ENCODE measurements around the gene PIEZO2.
"Not testable (repeated sequence)": the region's sequence is repeated elsewhere in the genome, so short reads cannot be mapped to it uniquely, and the experiment has no call there.

Gene PIEZO2

DNA sequence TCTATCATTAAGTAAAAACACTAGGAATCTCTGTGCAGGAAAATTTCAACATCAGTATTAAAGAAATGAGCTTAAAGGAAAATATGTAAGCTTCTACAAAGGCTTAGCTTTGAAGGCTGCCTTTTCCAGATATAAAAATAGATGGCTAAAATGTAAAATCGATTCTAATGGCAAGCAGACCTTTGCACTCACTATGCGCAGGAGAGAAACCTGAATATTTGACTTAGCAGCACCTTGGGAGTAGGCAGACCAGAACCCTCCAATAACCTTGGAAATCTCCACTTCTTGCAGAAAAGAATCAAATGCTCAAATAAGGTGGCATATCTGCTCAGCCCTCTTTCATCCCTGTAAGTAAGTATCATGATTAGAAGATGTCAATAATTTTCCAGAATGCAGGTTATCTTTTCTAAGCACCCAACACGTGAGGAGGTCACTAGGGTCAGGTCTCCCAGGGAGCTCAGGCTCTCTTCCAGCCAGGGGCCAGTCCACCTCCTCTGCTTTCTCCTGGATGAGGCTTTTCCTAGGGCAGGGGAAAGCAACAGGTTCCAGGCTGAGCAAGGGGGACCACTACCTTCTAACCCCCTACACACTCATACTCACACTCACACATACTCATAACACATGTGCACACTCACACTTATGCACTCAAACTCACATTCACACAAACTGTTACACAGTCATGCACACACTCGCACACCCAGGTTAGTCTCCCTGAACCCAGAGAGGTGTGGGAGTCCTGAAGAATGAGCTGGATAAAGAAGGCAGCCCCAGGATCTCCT, 3.8 kb downstream of the PIEZO2 start:
- no peaks in the 10 kb centered on the region for H3K36me3 Mint-ChIP-seq

DNA sequence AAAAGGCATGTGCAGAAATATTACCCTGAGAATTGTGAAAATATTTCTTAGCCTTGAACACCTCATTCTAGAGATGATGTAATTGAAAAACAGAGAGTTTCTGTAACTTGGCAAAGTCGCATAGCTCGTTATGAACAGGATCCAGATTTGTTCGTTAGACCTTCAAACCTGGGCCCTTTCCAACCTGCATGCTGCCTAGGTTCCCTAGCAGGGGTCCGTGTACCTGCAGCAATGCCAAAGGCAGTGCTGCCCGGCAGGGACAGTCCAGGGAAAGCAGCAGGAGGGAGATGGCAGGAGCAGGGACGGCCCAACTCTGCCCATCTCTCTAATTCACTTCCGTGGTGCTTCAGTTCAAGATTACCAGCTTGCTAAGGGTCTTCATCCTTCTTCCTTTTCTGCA, 12.0 kb downstream of the PIEZO2 start:
- no peak for DNase-seq
- H3K4me1 Mint-ChIP-seq = no peaks in the 10 kb centered on the region
- H3K27ac Mint-ChIP-seq = no peak overlapping the region
- H3K4me3 Mint-ChIP-seq = no peak overlapping the region
- H3K27me3 Mint-ChIP-seq = no peaks in the 10 kb centered on the region
- H3K36me3 Mint-ChIP-seq = no peaks in the 10 kb centered on the region
- CTCF ChIA-PET = no interaction called here
- H3K9me3 Mint-ChIP-seq = no peaks in the 10 kb centered on the region

More for the DNA sequence above, 3.8 kb downstream of the PIEZO2 start:
- Mint-ChIP-seq H3K9me3 (no peaks in the 10 kb centered on the region), H3K4me1 (no peaks in the 10 kb centered on the region), H3K4me3 (no peak overlapping the region), H3K27ac (no peak overlapping the region), H3K27me3 (peaks cover 49% of the 10 kb centered on the region)
- DNase-seq = no peak
- CTCF ChIA-PET = no interaction called here

DNA sequence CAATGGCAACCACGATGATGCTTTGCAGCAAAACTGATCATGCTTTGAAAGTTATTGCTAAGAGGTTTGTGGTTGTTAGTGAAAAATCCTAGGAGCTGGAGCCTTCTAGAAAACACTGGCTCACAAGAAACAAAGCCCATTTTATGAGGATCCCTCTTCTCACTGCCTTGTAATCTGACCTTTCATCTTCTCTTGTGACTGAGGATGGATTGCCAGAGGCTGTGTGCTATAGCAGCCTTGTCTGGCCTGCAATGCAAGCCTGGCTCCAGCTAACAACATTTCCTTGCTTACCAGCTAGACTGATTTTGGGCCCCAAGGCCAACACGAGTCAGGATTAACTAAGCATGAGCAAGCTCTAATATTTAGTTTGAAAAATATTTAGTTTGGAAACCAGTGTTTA, 13.1 kb downstream of the PIEZO2 start:
- H3K4me1 Mint-ChIP-seq = no peaks in the 10 kb centered on the region
- DNase-seq = no peak
- H3K36me3 Mint-ChIP-seq = no peaks in the 10 kb centered on the region
- H3K27me3 Mint-ChIP-seq = no peaks in the 10 kb centered on the region
- H3K27ac Mint-ChIP-seq = no peak overlapping the region
- CTCF ChIA-PET = interaction anchor here (0.6 to 1.0 kb wide), 2 partner anchors 27 to 71 kb away, joined by 3 read pairs; no protein-coding TSS in a partner anchor
- H3K9me3 Mint-ChIP-seq = no peaks in the 10 kb centered on the region
- H3K4me3 Mint-ChIP-seq = no peak overlapping the region

DNA sequence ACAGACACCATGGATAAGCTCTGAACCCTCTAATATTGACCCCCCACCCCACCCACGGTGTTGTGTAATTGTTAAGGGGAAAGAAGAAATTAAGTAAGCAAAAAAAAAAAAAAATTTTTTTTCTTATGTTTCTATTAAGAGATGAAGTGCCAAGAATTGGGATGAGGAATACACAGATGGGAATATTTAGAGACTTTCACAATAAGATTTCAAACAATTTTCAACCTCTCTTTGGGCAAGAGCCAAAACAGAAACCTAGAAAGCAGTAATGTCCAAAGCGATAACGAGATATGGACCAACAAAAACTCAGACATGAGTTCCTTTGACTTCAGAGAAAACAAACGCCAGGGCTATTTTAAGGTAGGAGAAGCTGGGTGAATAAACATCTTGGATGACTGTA, 14.4 kb downstream of the PIEZO2 start:
- Mint-ChIP-seq H3K27ac (no peak overlapping the region), H3K9me3 (no peaks in the 10 kb centered on the region), H3K4me1 (no peaks in the 10 kb centered on the region), H3K27me3 (no peaks in the 10 kb centered on the region), H3K36me3 (no peaks in the 10 kb centered on the region), H3K4me3 (no peak overlapping the region)
- no peak for DNase-seq
- CTCF ChIA-PET = no interaction called here

DNA sequence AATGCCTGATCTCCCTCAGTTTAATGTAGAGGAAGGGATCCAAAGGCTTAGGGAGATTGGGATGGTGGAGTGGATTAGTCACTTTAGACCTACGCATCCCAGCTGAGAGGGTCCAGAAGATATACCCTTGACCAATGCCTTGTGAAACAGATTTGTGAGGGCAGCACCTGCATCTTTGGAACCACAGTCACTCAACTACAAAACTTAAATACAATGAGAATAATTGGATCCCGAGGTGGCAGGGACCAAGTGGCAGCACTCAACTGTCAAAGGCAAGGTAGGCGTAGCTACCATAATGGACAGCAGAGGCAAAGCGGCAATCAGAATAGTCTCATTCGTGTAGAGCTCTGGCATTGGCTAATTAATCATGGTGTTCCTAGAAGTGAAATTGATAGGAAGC, 20.3 kb downstream of the PIEZO2 start:
- H3K36me3 Mint-ChIP-seq, CTCF ChIA-PET, H3K4me1 Mint-ChIP-seq, H3K27ac Mint-ChIP-seq, H3K4me3 Mint-ChIP-seq, H3K9me3 Mint-ChIP-seq, H3K27me3 Mint-ChIP-seq, DNase-seq: not testable (repeated sequence)

DNA sequence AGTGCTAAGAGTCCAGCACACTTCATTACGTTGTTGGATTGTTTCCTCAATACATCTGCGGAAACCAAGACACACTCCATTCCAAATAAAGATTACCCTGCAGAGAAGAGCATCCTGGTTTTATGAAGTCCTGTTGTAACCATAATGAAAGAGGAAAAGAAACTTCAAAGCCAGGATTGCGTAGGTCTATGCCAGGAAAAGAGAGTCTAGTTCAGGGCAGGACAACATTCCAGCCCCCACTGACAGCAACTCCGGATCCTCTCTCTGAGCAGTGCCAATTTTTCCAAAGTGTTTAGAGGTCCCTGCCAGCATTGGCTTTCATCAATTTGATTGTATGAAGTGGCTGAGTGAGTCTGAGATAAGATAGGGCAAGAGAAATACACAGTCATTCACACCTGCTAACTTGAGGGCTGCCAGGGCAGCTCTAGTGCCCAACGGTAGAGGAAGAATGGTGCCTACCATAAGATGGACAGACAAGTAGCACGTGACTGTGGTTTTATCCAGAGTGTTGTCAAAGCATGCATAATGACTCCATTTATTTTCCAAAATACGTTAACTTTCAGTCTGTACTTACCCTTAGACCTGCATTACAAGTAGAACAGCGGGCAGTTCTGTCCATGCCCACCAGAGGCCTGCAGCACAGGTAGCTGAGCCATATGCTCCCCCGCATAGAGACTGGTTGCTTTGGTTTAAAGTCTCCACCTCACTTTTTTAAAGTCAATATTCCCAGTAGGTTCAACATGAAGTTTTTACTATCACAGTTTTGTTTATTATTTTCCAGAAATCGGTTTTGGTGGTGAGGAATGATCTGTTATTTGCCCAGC, 23.7 kb downstream of the PIEZO2 start:
- H3K4me3 Mint-ChIP-seq = no peak overlapping the region
- H3K27me3 Mint-ChIP-seq = no peaks in the 10 kb centered on the region
- H3K9me3 Mint-ChIP-seq = peaks cover 6% of the 10 kb centered on the region
- CTCF ChIA-PET = no interaction called here
- H3K4me1 Mint-ChIP-seq = no peaks in the 10 kb centered on the region
- H3K36me3 Mint-ChIP-seq = no peaks in the 10 kb centered on the region
- no peak overlapping the region for H3K27ac Mint-ChIP-seq
- DNase-seq = no peak

DNA sequence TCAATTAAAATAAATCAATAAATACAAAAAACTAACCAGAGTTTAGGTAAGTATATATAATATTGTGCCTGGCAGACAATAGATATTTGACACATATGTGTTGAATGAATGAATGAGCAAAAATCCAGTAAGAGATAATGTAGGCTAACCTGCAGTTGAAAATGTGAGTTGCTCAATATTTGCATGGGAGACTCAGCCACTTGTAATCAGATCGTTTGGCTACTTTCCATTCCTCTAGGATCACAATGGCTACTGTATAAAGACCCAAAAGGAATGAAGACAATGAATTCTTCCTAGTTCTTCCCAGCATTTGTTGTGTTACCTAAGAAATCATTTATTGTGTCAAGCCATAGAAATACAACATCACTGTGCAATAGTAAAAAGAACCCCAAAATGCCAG, 25.3 kb downstream of the PIEZO2 start:
- CTCF ChIA-PET = no interaction called here
- Mint-ChIP-seq H3K36me3 (no peaks in the 10 kb centered on the region), H3K4me3 (no peak overlapping the region), H3K27ac (no peak overlapping the region), H3K9me3 (peaks cover 5% of the 10 kb centered on the region), H3K27me3 (no peaks in the 10 kb centered on the region), H3K4me1 (no peaks in the 10 kb centered on the region)
- DNase-seq = no peak

DNA sequence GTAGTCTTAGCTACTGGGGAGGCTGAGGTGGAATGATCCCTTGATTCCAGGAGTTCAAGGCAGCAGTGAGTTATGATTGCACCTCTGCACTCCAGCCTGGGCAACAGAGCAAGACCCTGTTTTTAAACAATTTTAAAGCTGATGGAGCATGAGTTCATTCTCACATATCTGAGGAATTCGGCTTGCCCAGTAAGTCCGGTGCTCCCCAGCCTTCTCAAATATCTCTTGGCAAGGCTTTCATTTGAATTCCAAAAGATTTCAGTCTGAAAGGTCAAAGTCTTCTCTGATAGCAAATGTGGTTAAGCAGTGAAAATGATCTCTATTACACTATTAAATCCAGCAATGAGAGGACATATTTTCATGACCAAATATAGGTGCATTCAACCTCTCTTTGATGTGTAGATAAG, 27.9 kb downstream of the PIEZO2 start:
- Mint-ChIP-seq H3K9me3 (no peaks in the 10 kb centered on the region), H3K36me3 (no peaks in the 10 kb centered on the region), H3K4me1 (no peaks in the 10 kb centered on the region), H3K27me3 (no peaks in the 10 kb centered on the region), H3K4me3 (no peak overlapping the region), H3K27ac (no peak overlapping the region)
- CTCF ChIA-PET = no interaction called here
- no peak for DNase-seq

DNA sequence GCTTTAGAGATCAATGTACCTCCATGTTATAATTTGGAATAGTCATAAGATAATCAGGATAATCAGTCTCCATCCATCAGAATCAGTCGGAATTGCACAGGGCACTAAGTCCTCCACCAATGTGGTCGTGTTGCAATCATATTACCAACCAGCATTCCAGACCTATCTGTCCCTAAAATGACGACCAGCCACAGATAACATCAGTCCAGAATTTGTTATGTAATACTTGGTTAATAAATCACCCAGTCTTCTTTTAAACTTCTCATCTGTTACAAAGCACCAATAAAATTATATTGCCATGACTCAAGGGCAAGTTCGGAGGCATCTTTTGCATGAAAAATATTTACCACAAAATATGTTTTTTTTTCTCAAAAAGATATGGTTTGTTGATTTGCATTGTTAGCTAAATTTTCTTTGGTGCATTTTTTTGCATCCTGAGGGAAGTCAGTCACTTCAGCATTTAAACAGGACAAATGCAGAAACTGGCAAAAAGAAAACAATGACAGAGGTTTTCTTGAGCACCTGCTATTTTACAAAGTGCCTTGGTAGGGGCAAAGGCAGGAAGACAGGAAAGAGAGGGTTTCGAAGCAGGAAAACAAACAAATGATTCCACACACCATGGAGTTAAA, 29.3 kb downstream of the PIEZO2 start:
- CTCF ChIA-PET = no interaction called here
- Mint-ChIP-seq H3K4me3 (no peak overlapping the region), H3K9me3 (no peaks in the 10 kb centered on the region), H3K27me3 (no peaks in the 10 kb centered on the region), H3K4me1 (no peaks in the 10 kb centered on the region), H3K36me3 (no peaks in the 10 kb centered on the region), H3K27ac (no peak overlapping the region)
- no peak for DNase-seq

DNA sequence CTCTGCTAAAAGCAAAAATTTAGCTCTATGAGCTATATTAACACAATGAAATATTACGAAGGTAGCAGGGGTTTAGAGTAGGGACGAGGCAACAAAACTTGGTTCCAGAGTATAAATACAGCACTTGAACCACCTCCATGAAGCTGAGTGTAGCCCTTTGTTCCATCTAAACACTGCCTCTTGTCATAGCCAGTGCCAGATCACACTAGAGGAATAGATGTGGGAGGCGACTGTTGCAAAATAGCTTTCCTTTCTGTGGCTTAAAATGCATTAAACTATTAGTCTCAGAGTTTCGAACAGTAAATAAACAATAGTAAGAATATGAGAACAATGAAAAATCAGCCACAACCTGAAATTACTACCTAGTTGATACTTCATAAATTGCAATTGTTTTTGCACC, 29.8 kb downstream of the PIEZO2 start:
- Mint-ChIP-seq H3K4me3 (no peak overlapping the region), H3K27me3 (no peaks in the 10 kb centered on the region), H3K36me3 (no peaks in the 10 kb centered on the region), H3K9me3 (no peaks in the 10 kb centered on the region), H3K27ac (no peak overlapping the region), H3K4me1 (no peaks in the 10 kb centered on the region)
- DNase-seq = no peak
- CTCF ChIA-PET = no interaction called here

DNA sequence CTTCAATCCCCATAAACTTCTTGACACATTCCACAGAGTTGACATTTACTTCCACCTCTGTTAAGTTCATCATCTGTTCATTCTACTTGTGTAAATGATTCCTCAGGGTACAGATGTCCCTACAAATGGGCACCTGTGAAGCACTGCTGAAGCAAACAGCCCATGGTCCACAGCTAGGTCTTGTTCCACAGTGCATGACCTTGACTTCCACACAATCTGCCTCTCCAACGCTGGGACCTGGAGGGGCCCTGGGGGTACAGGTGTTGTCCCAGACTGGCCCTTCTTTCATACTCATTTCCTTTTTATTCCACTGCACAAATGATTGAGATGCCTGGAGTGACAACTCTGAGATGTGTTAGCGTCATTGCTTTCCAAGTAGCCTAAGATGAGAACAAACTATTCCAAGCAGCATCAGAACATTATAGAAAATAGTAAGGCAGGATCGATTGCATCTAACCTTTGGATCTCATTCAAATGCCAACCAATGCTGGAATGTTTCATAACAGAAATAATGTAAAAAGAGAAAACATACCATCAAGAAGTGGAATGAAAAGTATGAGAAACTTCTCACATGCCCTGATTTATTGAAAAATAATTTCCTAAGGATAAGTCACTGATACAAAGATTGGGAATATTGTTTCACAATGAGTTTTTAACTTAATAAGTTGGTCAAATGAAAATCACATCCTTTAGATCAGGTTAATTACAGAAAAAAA, 31.2 kb downstream of the PIEZO2 start:
- CTCF ChIA-PET = no interaction called here
- Mint-ChIP-seq H3K4me1 (no peaks in the 10 kb centered on the region), H3K27ac (no peak overlapping the region), H3K4me3 (no peak overlapping the region), H3K27me3 (no peaks in the 10 kb centered on the region), H3K36me3 (no peaks in the 10 kb centered on the region), H3K9me3 (no peaks in the 10 kb centered on the region)
- no peak for DNase-seq

DNA sequence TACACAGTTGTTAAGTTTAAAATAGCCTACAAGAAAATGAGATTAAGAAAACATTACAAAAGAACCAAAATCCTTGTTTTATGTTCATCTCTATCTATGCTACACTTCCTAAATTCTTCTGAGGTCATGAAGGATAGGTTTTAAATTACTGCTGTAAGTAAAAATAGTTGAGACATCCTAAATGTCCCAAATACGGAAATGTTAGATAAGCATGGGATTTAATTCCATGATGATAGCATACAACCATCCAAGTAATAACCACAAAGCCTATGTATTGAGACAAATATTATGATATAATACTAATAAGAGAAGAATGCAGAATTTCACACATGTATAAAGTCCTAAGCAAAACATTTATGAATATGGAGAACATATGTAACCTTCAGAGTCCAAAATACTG, 34.1 kb downstream of the PIEZO2 start:
- no peaks in the 10 kb centered on the region for H3K4me1 Mint-ChIP-seq
- no peaks in the 10 kb centered on the region for H3K36me3 Mint-ChIP-seq
- CTCF ChIA-PET = no interaction called here
- DNase-seq = no peak
- H3K27me3 Mint-ChIP-seq = no peaks in the 10 kb centered on the region
- H3K9me3 Mint-ChIP-seq = peaks cover 2% of the 10 kb centered on the region
- no peak overlapping the region for H3K27ac Mint-ChIP-seq
- no peak overlapping the region for H3K4me3 Mint-ChIP-seq

DNA sequence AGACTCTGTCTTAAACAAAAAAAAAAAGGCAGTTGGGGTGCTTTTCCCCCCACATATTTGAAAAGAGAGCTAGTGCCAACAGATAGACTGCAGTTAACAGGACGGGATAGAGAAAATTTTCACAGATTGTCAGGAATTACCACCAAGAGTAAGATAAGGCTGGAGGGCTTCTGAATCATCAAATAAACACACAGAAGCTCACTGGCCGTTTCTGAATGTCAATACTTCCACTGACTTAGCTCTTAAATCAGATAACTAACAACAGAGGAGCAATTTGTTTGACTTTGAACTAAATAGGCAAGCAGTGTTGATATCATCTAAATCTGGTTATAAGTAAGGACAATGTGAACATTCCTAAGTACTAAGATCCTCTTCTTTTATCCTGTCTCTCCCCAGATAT, 34.7 kb downstream of the PIEZO2 start:
- Mint-ChIP-seq H3K27me3 (no peaks in the 10 kb centered on the region), H3K4me3 (no peak overlapping the region), H3K36me3 (no peaks in the 10 kb centered on the region), H3K9me3 (peaks cover 2% of the 10 kb centered on the region), H3K27ac (no peak overlapping the region), H3K4me1 (no peaks in the 10 kb centered on the region)
- CTCF ChIA-PET = no interaction called here
- DNase-seq = no peak

DNA sequence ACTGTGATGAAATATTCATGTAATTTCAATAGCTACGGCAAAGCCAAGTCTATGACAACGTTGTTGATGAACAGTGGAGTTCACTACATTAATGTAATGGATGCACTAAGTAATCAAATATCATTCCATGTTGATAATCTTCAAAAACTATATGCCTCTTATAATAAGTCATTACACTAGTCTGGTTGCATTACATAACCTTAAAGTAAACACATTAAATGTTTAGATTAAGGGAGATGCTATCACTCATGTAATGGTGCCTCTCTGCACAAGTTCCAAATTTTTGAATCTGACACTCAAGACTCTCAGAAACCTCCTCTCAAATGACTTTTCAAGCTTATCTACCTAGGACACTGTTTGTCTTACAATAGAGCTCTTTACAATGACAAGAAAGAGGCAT, 35.4 kb downstream of the PIEZO2 start:
- H3K4me1 Mint-ChIP-seq = no peaks in the 10 kb centered on the region
- H3K4me3 Mint-ChIP-seq = no peak overlapping the region
- CTCF ChIA-PET = no interaction called here
- no peaks in the 10 kb centered on the region for H3K36me3 Mint-ChIP-seq
- H3K9me3 Mint-ChIP-seq = peaks cover 2% of the 10 kb centered on the region
- no peaks in the 10 kb centered on the region for H3K27me3 Mint-ChIP-seq
- no peak for DNase-seq
- H3K27ac Mint-ChIP-seq = no peak overlapping the region
